HL-60 (cell line): ENCODE data around the gene NXPH1.

Source experiments
- DNase-seq, 2 experiments: peaks; one replicate each; pipeline ENCODE4 v3.0.0-alpha.2; 2010 to 2020; ENCODE audit warnings: low read depth in 1 of 2, low spot score in 1 of 2
- H3K27ac ChIP-seq: fragments of 250-450 bp; sonication (Bioruptor Pico); replicated peaks from 2 replicates; pipeline ENCODE4 v1.5.1; 2020; ENCODE audit warnings: mild to moderate bottlenecking, moderate library complexity
- H3K27me3 ChIP-seq: fragments of 250-450 bp; sonication (Bioruptor Pico); 2 replicates; pipeline ENCODE4 v1.5.1; 2021; ENCODE audit warnings: mild to moderate bottlenecking, moderate library complexity; ENCODE audit not compliant: insufficient read depth, poor library complexity, severe bottlenecking
- H3K4me3 ChIP-seq: replicated peaks from 2 replicates; pipeline ENCODE4 v1.5.1; 2011; ENCODE audit warnings: mild to moderate bottlenecking, control low read depth, low read length; ENCODE audit not compliant: insufficient read depth
- GABPA ChIP-seq: IDR thresholded peaks from 2 replicates; pipeline ENCODE4 v1.6.1; 2012; ENCODE audit warnings: low read depth
- POLR2AphosphoS5 ChIP-seq: IDR thresholded peaks from 2 replicates; pipeline ENCODE4 v1.6.1; 2012; ENCODE audit warnings: low read depth
- SPI1 ChIP-seq: IDR thresholded peaks from 2 replicates; pipeline ENCODE4 v1.6.1; 2012; ENCODE audit warnings: low read depth, mild to moderate bottlenecking, borderline replicate concordance
- TF ChIP-seq, protein P1 (sequence below): IDR thresholded peaks from one replicate; pipeline ENCODE4 v1.5.1; 2011; ENCODE audit warnings: low read length, control low read depth, inconsistent platforms; ENCODE audit not compliant: insufficient read depth
- TF ChIP-seq, protein P2 (sequence below): IDR thresholded peaks from 2 replicates; pipeline ENCODE4 v1.6.1; 2012; ENCODE audit warnings: low read depth; ENCODE audit not compliant: insufficient replicate concordance

Gene NXPH1

GRCh38 chr7:8430643-8431042, 2.8 kb upstream of the NXPH1 start:
- Histone ChIP-seq H3K27me3 (peaks cover 46% of the 10 kb centered on the region), H3K4me3 (no peak overlapping the region), H3K27ac (no peak overlapping the region)
- TF ChIP-seq POLR2AphosphoS5: no peak
- no peak for TF ChIP-seq SPI1
- TF ChIP-seq GABPA: no peak
- TF ChIP-seq, protein P1, sequence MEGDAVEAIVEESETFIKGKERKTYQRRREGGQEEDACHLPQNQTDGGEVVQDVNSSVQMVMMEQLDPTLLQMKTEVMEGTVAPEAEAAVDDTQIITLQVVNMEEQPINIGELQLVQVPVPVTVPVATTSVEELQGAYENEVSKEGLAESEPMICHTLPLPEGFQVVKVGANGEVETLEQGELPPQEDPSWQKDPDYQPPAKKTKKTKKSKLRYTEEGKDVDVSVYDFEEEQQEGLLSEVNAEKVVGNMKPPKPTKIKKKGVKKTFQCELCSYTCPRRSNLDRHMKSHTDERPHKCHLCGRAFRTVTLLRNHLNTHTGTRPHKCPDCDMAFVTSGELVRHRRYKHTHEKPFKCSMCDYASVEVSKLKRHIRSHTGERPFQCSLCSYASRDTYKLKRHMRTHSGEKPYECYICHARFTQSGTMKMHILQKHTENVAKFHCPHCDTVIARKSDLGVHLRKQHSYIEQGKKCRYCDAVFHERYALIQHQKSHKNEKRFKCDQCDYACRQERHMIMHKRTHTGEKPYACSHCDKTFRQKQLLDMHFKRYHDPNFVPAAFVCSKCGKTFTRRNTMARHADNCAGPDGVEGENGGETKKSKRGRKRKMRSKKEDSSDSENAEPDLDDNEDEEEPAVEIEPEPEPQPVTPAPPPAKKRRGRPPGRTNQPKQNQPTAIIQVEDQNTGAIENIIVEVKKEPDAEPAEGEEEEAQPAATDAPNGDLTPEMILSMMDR: no peak
- TF ChIP-seq, protein P2, sequence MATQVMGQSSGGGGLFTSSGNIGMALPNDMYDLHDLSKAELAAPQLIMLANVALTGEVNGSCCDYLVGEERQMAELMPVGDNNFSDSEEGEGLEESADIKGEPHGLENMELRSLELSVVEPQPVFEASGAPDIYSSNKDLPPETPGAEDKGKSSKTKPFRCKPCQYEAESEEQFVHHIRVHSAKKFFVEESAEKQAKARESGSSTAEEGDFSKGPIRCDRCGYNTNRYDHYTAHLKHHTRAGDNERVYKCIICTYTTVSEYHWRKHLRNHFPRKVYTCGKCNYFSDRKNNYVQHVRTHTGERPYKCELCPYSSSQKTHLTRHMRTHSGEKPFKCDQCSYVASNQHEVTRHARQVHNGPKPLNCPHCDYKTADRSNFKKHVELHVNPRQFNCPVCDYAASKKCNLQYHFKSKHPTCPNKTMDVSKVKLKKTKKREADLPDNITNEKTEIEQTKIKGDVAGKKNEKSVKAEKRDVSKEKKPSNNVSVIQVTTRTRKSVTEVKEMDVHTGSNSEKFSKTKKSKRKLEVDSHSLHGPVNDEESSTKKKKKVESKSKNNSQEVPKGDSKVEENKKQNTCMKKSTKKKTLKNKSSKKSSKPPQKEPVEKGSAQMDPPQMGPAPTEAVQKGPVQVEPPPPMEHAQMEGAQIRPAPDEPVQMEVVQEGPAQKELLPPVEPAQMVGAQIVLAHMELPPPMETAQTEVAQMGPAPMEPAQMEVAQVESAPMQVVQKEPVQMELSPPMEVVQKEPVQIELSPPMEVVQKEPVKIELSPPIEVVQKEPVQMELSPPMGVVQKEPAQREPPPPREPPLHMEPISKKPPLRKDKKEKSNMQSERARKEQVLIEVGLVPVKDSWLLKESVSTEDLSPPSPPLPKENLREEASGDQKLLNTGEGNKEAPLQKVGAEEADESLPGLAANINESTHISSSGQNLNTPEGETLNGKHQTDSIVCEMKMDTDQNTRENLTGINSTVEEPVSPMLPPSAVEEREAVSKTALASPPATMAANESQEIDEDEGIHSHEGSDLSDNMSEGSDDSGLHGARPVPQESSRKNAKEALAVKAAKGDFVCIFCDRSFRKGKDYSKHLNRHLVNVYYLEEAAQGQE: no peak
- DNase-seq: no peak

- no peak overlapping the region for H3K4me3 ChIP-seq
Observed at GRCh38 chr7:8434290-8435002, 1.0 kb downstream of the NXPH1 start.

GRCh38 chr7:8435095-8435494, 1.7 kb downstream of the NXPH1 start:
- Histone ChIP-seq H3K4me3 (no peak overlapping the region), H3K27ac (no peak overlapping the region), H3K27me3 (peaks cover 71% of the 10 kb centered on the region)
- no peak for DNase-seq
- TF ChIP-seq SPI1: no peak
- TF ChIP-seq, protein P1: no peak
- TF ChIP-seq, protein P2: no peak
- TF ChIP-seq POLR2AphosphoS5: no peak
- no peak for TF ChIP-seq GABPA

More at GRCh38 chr7:8434290-8435002, 1.0 kb downstream of the NXPH1 start:
- Histone ChIP-seq H3K27ac (no peak overlapping the region), H3K27me3 (peaks cover 69% of the 10 kb centered on the region)
- TF ChIP-seq POLR2AphosphoS5 (no peak), SPI1 (no peak), GABPA (no peak)
- TF ChIP-seq, protein P1: no peak
- TF ChIP-seq, protein P2: no peak
- DNase-seq: no peak
